Gastrocnemius medialis (tissue), 4 donors: ENCODE results near the gene FAM13A.

Experiments used
- POLR2A ChIP-seq, 2 donors: fragments of 450-650 bp; IDR thresholded peaks; one replicate each; pipeline ENCODE4 v1.6.1; 2017; ENCODE audit warnings: antibody characterized with exemption in 2 of 2, mild to moderate bottlenecking in 2 of 2, moderate library complexity in 2 of 2
- TF ChIP-seq, protein P1 (sequence below), 5 experiments: fragments of 450-650 bp in 3 of 5; fragments of 200-600 bp in 2 of 5; sonication (generic) in 2 of 5; IDR thresholded peaks in 4 of 5; conservative IDR thresholded peaks in 1 of 5; 1 replicate in 4 of 5; 2 replicates in 1 of 5; pipeline ENCODE4 v1.5.1; 2016 to 2019; ENCODE audit warnings: antibody characterized with exemption in 5 of 5, mild to moderate bottlenecking in 3 of 5, moderate library complexity in 3 of 5

DNA sequence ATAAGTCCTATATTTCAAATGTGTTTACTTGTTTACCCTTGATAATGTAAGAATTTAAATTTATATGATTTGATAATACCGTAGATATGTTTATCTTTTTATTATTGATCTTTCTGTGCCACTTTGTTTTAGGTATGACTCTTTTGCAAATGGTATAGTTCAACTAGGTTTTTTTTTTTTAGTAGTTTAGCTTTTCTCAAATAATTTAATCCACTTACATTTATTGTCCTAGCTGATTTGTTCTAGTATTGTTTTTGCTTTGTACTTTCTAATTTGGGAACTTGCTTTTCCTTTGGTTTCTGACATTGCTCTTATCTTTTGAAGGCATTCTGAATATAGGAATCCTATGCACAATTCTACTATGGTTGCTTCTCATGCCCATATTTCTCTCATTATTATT, 260.4 kb downstream of the FAM13A start:
- TF ChIP-seq POLR2A (IDR thresholded peaks at IDR 0.05), result no peak
- TF ChIP-seq, protein P1, sequence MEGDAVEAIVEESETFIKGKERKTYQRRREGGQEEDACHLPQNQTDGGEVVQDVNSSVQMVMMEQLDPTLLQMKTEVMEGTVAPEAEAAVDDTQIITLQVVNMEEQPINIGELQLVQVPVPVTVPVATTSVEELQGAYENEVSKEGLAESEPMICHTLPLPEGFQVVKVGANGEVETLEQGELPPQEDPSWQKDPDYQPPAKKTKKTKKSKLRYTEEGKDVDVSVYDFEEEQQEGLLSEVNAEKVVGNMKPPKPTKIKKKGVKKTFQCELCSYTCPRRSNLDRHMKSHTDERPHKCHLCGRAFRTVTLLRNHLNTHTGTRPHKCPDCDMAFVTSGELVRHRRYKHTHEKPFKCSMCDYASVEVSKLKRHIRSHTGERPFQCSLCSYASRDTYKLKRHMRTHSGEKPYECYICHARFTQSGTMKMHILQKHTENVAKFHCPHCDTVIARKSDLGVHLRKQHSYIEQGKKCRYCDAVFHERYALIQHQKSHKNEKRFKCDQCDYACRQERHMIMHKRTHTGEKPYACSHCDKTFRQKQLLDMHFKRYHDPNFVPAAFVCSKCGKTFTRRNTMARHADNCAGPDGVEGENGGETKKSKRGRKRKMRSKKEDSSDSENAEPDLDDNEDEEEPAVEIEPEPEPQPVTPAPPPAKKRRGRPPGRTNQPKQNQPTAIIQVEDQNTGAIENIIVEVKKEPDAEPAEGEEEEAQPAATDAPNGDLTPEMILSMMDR (IDR thresholded peaks at IDR 0.05 in 4 of 5, conservative IDR thresholded peaks at IDR 0.05 in 1 of 5), result no peak
